ENCODE measurements around the gene GIMAP8. TPM values are rescaled to one million over a fixed set of nuclear protein-coding genes. Genes with fewer than 3 reads are reported as not detected.

Gene GIMAP8
- total RNA-seq, 5 donors from 2014 or later (not counting 1 experiment from before 2014, with no cell fraction given) = 17.8 to 54.6 (median 50.1) TPM

- no peak for DNase-seq
- no peak for ATAC-seq (replicated peaks in 1 of 4)
- Histone ChIP-seq H3K27ac (ENCODE audit: low read length) (no peak overlapping the region), H3K9me3 (no peaks in the 10 kb centered on the region), H3K4me1 (ENCODE audit: control insufficient read depth in 1 of 2, extremely low read depth in 1 of 2, insufficient read depth in 2 of 2, low read length in 2 of 2) (peaks cover 2 to 7% of the 10 kb centered on the region in 2 experiments), H3K36me3 (ENCODE audit: control insufficient read depth in 2 of 2, extremely low read depth in 1 of 2, insufficient read depth in 1 of 2, low read length in 1 of 2) (no peaks in the 10 kb centered on the region), H3K27me3 (replicated peaks in 1 of 2; ENCODE audit: control insufficient read depth in 2 of 2, extremely low read depth in 1 of 2, insufficient read depth in 2 of 2, low read length in 1 of 2) (peaks cover 0 to 4% of the 10 kb centered on the region in 2 experiments), H3K4me3 (ENCODE audit: control insufficient read depth in 1 of 2, extremely low read depth in 1 of 2, low read length in 1 of 2) (no peak overlapping the region)
- ChIA-PET POLR2A (interaction anchor here in 1 of 2 donors (0.7 kb wide), 1 partner anchor 342 kb away, joined by 3 read pairs; no protein-coding TSS in a partner anchor), CTCF (interaction anchor here in 1 of 2 donors (0.6 to 0.7 kb wide), 2 partner anchors 94 to 337 kb away, joined by 3 to 6 read pairs; no protein-coding TSS in a partner anchor)
- Mint-ChIP-seq H3K4me1 (peaks cover 8 to 19% (median 11%) of the 10 kb centered on the region in 3 donors), H3K4me3 (no peak overlapping the region), H3K9me3 (no peaks in the 10 kb centered on the region), H3K27ac (no peak overlapping the region), H3K36me3 (no peaks in the 10 kb centered on the region), H3K27me3 (peaks cover 0 to 2% of the 10 kb centered on the region in 2 donors)
- 70% methylated on average over 4 of the region's 4 CpGs for WGBS (ENCODE audit: insufficient coverage)
Measured at GRCh38 chr7:150425670-150426069, 24.8 kb upstream of the GIMAP8 start.

DNA sequence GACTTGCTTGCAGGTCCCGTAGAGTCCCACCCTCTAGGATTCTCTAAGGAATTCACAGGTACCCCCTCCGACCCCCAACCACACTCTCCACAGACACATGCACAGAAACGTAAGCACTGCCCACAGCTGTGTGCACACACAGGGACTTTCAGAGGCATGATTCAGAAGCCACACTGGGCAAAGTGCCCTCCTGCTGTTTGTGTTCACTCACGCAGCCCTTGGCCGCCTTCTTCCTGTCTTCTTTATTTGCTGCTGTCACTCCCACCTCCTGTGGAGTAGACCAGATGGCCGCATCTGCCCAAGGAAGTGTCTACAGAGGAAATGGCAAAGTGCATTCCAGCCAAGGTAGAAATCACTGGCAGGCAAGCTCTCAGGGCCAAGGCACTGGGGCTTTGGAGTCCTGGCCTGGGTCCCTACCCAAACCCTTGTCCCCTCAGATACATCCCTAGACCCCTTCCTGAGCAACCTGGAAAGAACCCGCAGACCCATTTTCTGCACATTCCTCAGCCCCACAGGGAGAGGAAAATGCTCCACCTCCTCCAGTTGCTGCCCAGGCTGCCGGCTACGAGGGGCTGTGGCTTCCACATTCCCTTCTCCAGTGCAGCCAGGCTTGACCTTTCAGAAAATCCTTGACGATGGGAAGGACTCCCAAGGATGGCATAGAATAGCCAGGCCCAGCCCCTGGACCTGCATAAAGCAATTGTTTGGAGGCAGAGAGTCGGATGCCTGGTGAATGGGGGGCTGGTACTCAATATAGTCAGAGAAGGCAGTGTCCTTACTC, 21.6 kb upstream of the GIMAP8 start:
- no peak overlapping the region for H3K27ac Mint-ChIP-seq
- POLR2A ChIA-PET = no interaction called here
- H3K4me3 Mint-ChIP-seq = no peak overlapping the region

GRCh38 chr7:150429699-150430098, 20.7 kb upstream of the GIMAP8 start:
- Histone ChIP-seq H3K4me3 (ENCODE audit: control insufficient read depth in 1 of 2, extremely low read depth in 1 of 2, low read length in 1 of 2) (no peak overlapping the region), H3K9me3 (no peaks in the 10 kb centered on the region), H3K36me3 (ENCODE audit: control insufficient read depth in 2 of 2, extremely low read depth in 1 of 2, insufficient read depth in 1 of 2, low read length in 1 of 2) (no peaks in the 10 kb centered on the region), H3K4me1 (ENCODE audit: control insufficient read depth in 1 of 2, extremely low read depth in 1 of 2, insufficient read depth in 2 of 2, low read length in 2 of 2) (peaks cover 0 to 4% of the 10 kb centered on the region in 2 experiments), H3K27me3 (replicated peaks in 1 of 2; ENCODE audit: control insufficient read depth in 2 of 2, extremely low read depth in 1 of 2, insufficient read depth in 2 of 2, low read length in 1 of 2) (peaks cover 0 to 4% of the 10 kb centered on the region in 2 experiments), H3K27ac (ENCODE audit: low read length) (no peak overlapping the region)
- CTCF ChIA-PET = no interaction called here
- DNase-seq = no peak
- H3K27me3 Mint-ChIP-seq = peaks cover 4 to 5% of the 10 kb centered on the region in 2 donors
- 91% methylated on average over 7 of the region's 8 CpGs for WGBS (ENCODE audit: insufficient coverage)
- no peaks in the 10 kb centered on the region for H3K36me3 Mint-ChIP-seq
- H3K27ac Mint-ChIP-seq = no peak overlapping the region
- H3K4me1 Mint-ChIP-seq = peaks cover 13 to 23% (median 23%) of the 10 kb centered on the region in 3 donors
- H3K9me3 Mint-ChIP-seq = no peaks in the 10 kb centered on the region
- ATAC-seq (replicated peaks in 1 of 4) = no peak
- POLR2A ChIA-PET = no interaction called here
- H3K4me3 Mint-ChIP-seq = no peak overlapping the region

More for the DNA sequence above, 21.6 kb upstream of the GIMAP8 start:
- Histone ChIP-seq H3K4me1 (ENCODE audit: control insufficient read depth in 1 of 2, extremely low read depth in 1 of 2, insufficient read depth in 2 of 2, low read length in 2 of 2) (peaks cover 0 to 4% of the 10 kb centered on the region in 2 experiments), H3K27ac (ENCODE audit: low read length) (no peak overlapping the region), H3K27me3 (replicated peaks in 1 of 2; ENCODE audit: control insufficient read depth in 2 of 2, extremely low read depth in 1 of 2, insufficient read depth in 2 of 2, low read length in 1 of 2) (peaks cover 0 to 4% of the 10 kb centered on the region in 2 experiments), H3K4me3 (ENCODE audit: control insufficient read depth in 1 of 2, extremely low read depth in 1 of 2, low read length in 1 of 2) (no peak overlapping the region), H3K36me3 (ENCODE audit: control insufficient read depth in 2 of 2, extremely low read depth in 1 of 2, insufficient read depth in 1 of 2, low read length in 1 of 2) (no peaks in the 10 kb centered on the region), H3K9me3 (no peaks in the 10 kb centered on the region)
- 65% methylated on average over 9 of the region's 11 CpGs for WGBS (ENCODE audit: insufficient coverage)
- ATAC-seq (replicated peaks in 1 of 4) = peak in 2 of 4 experiments; percentile 27 to 40
- Mint-ChIP-seq H3K27me3 (peaks cover 4 to 5% of the 10 kb centered on the region in 2 donors), H3K36me3 (no peaks in the 10 kb centered on the region), H3K9me3 (no peaks in the 10 kb centered on the region), H3K4me1 (peaks cover 13 to 18% (median 18%) of the 10 kb centered on the region in 3 donors)
- CTCF ChIA-PET = no interaction called here
- no peak for DNase-seq

DNA sequence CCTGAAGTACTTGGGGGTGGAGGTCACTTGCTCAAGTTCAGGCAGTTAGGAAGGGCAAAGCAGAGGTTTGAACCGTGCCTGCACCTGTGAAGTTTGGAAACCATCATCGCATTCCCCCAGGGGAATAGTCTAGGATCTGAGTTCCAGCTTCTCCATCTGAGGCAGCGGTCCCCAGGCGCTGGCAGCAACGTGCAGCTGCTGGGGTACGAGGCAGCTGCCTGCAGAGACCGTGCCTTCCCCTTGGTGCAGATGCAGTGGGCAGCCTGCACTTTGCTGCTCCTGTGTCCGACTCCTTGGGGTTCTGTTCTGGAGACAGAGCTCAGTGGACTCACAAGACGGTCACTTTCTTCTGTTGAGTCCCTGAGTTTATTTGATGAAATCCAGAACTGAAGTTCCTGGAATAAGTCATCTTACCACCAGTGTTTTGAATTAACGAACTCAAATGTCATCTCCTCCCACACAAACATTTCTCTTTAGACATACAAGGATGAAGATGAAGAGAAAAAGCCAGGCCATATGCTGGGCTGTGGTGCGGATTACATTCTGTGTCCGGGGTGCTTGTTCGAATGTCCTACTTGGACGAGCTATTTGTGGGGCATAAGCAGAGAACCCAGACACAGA, 19.9 kb upstream of the GIMAP8 start:
- ChIA-PET POLR2A (no interaction called here), CTCF (no interaction called here)
- H3K9me3 Mint-ChIP-seq = no peaks in the 10 kb centered on the region
- peaks cover 13 to 26% (median 23%) of the 10 kb centered on the region in 3 donors for H3K4me1 Mint-ChIP-seq
- Histone ChIP-seq H3K4me1 (ENCODE audit: control insufficient read depth in 1 of 2, extremely low read depth in 1 of 2, insufficient read depth in 2 of 2, low read length in 2 of 2) (peaks cover 0 to 4% of the 10 kb centered on the region in 2 experiments), H3K4me3 (ENCODE audit: control insufficient read depth in 1 of 2, extremely low read depth in 1 of 2, low read length in 1 of 2) (no peak overlapping the region), H3K9me3 (no peaks in the 10 kb centered on the region), H3K36me3 (ENCODE audit: control insufficient read depth in 2 of 2, extremely low read depth in 1 of 2, insufficient read depth in 1 of 2, low read length in 1 of 2) (no peaks in the 10 kb centered on the region), H3K27me3 (replicated peaks in 1 of 2; ENCODE audit: control insufficient read depth in 2 of 2, extremely low read depth in 1 of 2, insufficient read depth in 2 of 2, low read length in 1 of 2) (peaks cover 0 to 4% of the 10 kb centered on the region in 2 experiments), H3K27ac (ENCODE audit: low read length) (no peak overlapping the region)
- DNase-seq = no peak
- H3K36me3 Mint-ChIP-seq = no peaks in the 10 kb centered on the region
- H3K27me3 Mint-ChIP-seq = peaks cover 4 to 5% of the 10 kb centered on the region in 2 donors
- 89% methylated on average over 12 of the region's 14 CpGs for WGBS (ENCODE audit: insufficient coverage)
- no peak overlapping the region for H3K27ac Mint-ChIP-seq
- H3K4me3 Mint-ChIP-seq = no peak overlapping the region
- ATAC-seq (replicated peaks in 1 of 4) = no peak

GRCh38 chr7:150431839-150432658, 18.4 kb upstream of the GIMAP8 start:
- H3K4me1 ChIP-seq (ENCODE audit: control insufficient read depth in 1 of 2, extremely low read depth in 1 of 2, insufficient read depth in 2 of 2, low read length in 2 of 2) = peaks cover 0 to 4% of the 10 kb centered on the region in 2 experiments

More at GRCh38 chr7:150431839-150432658, 18.4 kb upstream of the GIMAP8 start:
- Histone ChIP-seq H3K9me3 (no peaks in the 10 kb centered on the region), H3K27ac (ENCODE audit: low read length) (no peak overlapping the region), H3K4me3 (ENCODE audit: control insufficient read depth in 1 of 2, extremely low read depth in 1 of 2, low read length in 1 of 2) (no peak overlapping the region), H3K36me3 (ENCODE audit: control insufficient read depth in 2 of 2, extremely low read depth in 1 of 2, insufficient read depth in 1 of 2, low read length in 1 of 2) (no peaks in the 10 kb centered on the region), H3K27me3 (replicated peaks in 1 of 2; ENCODE audit: control insufficient read depth in 2 of 2, extremely low read depth in 1 of 2, insufficient read depth in 2 of 2, low read length in 1 of 2) (peaks cover 0 to 4% of the 10 kb centered on the region in 2 experiments)
- POLR2A ChIA-PET = no interaction called here
- CTCF ChIA-PET = interaction anchor here in 1 of 2 donors (1.4 kb wide), 1 partner anchor 30 kb away, joined by 4 read pairs; no protein-coding TSS in a partner anchor
- H3K9me3 Mint-ChIP-seq = no peaks in the 10 kb centered on the region
- H3K27me3 Mint-ChIP-seq = peaks cover 4 to 5% of the 10 kb centered on the region in 2 donors
- no peaks in the 10 kb centered on the region for H3K36me3 Mint-ChIP-seq
- H3K4me1 Mint-ChIP-seq = peaks cover 13 to 28% (median 23%) of the 10 kb centered on the region in 3 donors
- H3K27ac Mint-ChIP-seq = no peak overlapping the region
- 93% methylated on average over 3 of the region's 7 CpGs for WGBS (ENCODE audit: insufficient coverage)
- DNase-seq (no peak), ATAC-seq (replicated peaks in 1 of 4) (no peak)
- no peak overlapping the region for H3K4me3 Mint-ChIP-seq
